HepG2 (cell line): ENCODE measurements around the gene MSMO1. TPM values are rescaled to one million over a fixed set of nuclear protein-coding genes. Genes with fewer than 3 reads are reported as not detected.
A peak's percentile ranks its signal among the peaks of the same experiment; 100 is the strongest.

ENCODE experiments used
- ARNT ChIP-seq: fragments of 450-650 bp; IDR thresholded peaks from 2 replicates; pipeline ENCODE4 v1.6.1; 2017
- CREB1 ChIP-seq, 2 experiments: fragments of 450-650 bp in 1 of 2; IDR thresholded peaks; 2 replicates each; pipeline ENCODE4 v1.6.1; 2016 to 2017; ENCODE audit warnings: control low read depth in 1 of 2, mild to moderate bottlenecking in 1 of 2, missing compliant biosample characterization in 1 of 2, missing genetic modification characterization in 1 of 2
- ESRRA ChIP-seq: sonication (generic); formaldehyde crosslinking; IDR thresholded peaks from 2 replicates; pipeline ENCODE4 v1.5.1; 2020; ENCODE audit warnings: mild to moderate bottlenecking, low read depth, missing genetic modification reagents
- ETV5 ChIP-seq: IDR thresholded peaks from 2 replicates; pipeline ENCODE4 v1.6.1; 2018; ENCODE audit warnings: missing biosample characterization, missing genetic modification reagents, inconsistent platforms, borderline replicate concordance
- FOSL2 ChIP-seq: sonication (generic); formaldehyde crosslinking; IDR thresholded peaks from 2 replicates; pipeline ENCODE4 v1.4.0; 2020; ENCODE audit warnings: missing genetic modification reagents
- GFI1 ChIP-seq: sonication (generic); formaldehyde crosslinking; IDR thresholded peaks from 2 replicates; pipeline ENCODE4 v1.5.0; 2020; ENCODE audit warnings: missing genetic modification reagents, mild to moderate bottlenecking, borderline replicate concordance
- JDP2 ChIP-seq: sonication (generic); formaldehyde crosslinking; IDR thresholded peaks from 2 replicates; pipeline ENCODE4 v1.8.1; 2022; ENCODE audit warnings: missing genetic modification reagents, borderline replicate concordance
- NCOA1 ChIP-seq: sonication (generic); formaldehyde crosslinking; IDR thresholded peaks from 2 replicates; pipeline ENCODE4 v1.9.0; 2021; ENCODE audit warnings: missing genetic modification reagents
- NFIB ChIP-seq: sonication (generic); formaldehyde crosslinking; IDR thresholded peaks from 2 replicates; pipeline ENCODE4 v1.9.0; 2021; ENCODE audit warnings: missing genetic modification reagents, mild to moderate bottlenecking, borderline replicate concordance
- ONECUT2 ChIP-seq: sonication (generic); formaldehyde crosslinking; IDR thresholded peaks from 2 replicates; pipeline ENCODE4 v1.4.0; 2020; ENCODE audit warnings: missing genetic modification reagents
- RORA ChIP-seq: sonication (generic); formaldehyde crosslinking; IDR thresholded peaks from 2 replicates; pipeline ENCODE4 v1.5.0; 2020; ENCODE audit warnings: mild to moderate bottlenecking, missing genetic modification reagents, moderate library complexity
- SKI ChIP-seq: fragments of 450-650 bp; IDR thresholded peaks from one replicate; pipeline ENCODE4 v1.6.1; 2018; ENCODE audit warnings: mild to moderate bottlenecking; ENCODE audit not compliant: partially characterized antibody
- SMARCE1 ChIP-seq: fragments of 450-650 bp; IDR thresholded peaks from 2 replicates; pipeline ENCODE4 v1.6.1; 2017; ENCODE audit warnings: borderline replicate concordance
- TEAD3 ChIP-seq: optimal IDR thresholded peaks from 2 replicates; pipeline ENCODE3; 2016; ENCODE audit warnings: borderline replicate concordance
- TMF1 ChIP-seq: sonication (generic); formaldehyde crosslinking; IDR thresholded peaks from 2 replicates; pipeline ENCODE4 v1.8.1; 2022; ENCODE audit warnings: low read depth, missing genetic modification reagents
- ZBTB21 ChIP-seq: sonication (generic); formaldehyde crosslinking; IDR thresholded peaks from 2 replicates; pipeline ENCODE4 v1.4.0; 2020; ENCODE audit warnings: missing genetic modification reagents
- ZNF124 ChIP-seq: sonication (generic); formaldehyde crosslinking; IDR thresholded peaks from 2 replicates; pipeline ENCODE4 v1.4.0; 2020; ENCODE audit warnings: missing genetic modification reagents
- ZNF234 ChIP-seq: sonication (generic); formaldehyde crosslinking; conservative IDR thresholded peaks from 2 replicates; pipeline ENCODE4 v1.5.1; 2020; ENCODE audit warnings: mild to moderate bottlenecking, missing genetic modification reagents
- ZNF263 ChIP-seq: sonication (generic); formaldehyde crosslinking; IDR thresholded peaks from 2 replicates; pipeline ENCODE4 v1.4.0; 2020; ENCODE audit warnings: missing genetic modification reagents
- ZNF264 ChIP-seq: sonication (generic); formaldehyde crosslinking; IDR thresholded peaks from 2 replicates; pipeline ENCODE4 v1.4.0; 2020; ENCODE audit warnings: missing genetic modification reagents
- ZNF33B ChIP-seq: sonication (generic); formaldehyde crosslinking; IDR thresholded peaks from 2 replicates; pipeline ENCODE4 v1.5.1; 2020; ENCODE audit warnings: mild to moderate bottlenecking, missing genetic modification reagents
- ZNF367 ChIP-seq: sonication (generic); formaldehyde crosslinking; IDR thresholded peaks from 2 replicates; pipeline ENCODE4 v1.4.0; 2020; ENCODE audit warnings: missing genetic modification reagents, borderline replicate concordance
- ZNF382 ChIP-seq: sonication (generic); formaldehyde crosslinking; IDR thresholded peaks from 2 replicates; pipeline ENCODE4 v1.5.0; 2020; ENCODE audit warnings: missing genetic modification reagents, mild to moderate bottlenecking, borderline replicate concordance
- ZNF460 ChIP-seq: sonication (generic); formaldehyde crosslinking; IDR thresholded peaks from 2 replicates; pipeline ENCODE4 v1.5.1; 2020; ENCODE audit warnings: missing genetic modification reagents, mild to moderate bottlenecking, borderline replicate concordance
- ZNF496 ChIP-seq: sonication (generic); formaldehyde crosslinking; IDR thresholded peaks from 2 replicates; pipeline ENCODE4 v1.8.1; 2023; ENCODE audit warnings: mild to moderate bottlenecking, moderate library complexity, missing genetic modification reagents; ENCODE audit not compliant: insufficient replicate concordance
- ZNF558 ChIP-seq: sonication (generic); formaldehyde crosslinking; IDR thresholded peaks from 2 replicates; pipeline ENCODE4 v1.9.0; 2022; ENCODE audit warnings: mild to moderate bottlenecking, missing genetic modification reagents, borderline replicate concordance
- ZNF891 ChIP-seq: sonication (generic); formaldehyde crosslinking; IDR thresholded peaks from 2 replicates; pipeline ENCODE4 v1.5.0; 2020; ENCODE audit warnings: mild to moderate bottlenecking, missing genetic modification reagents
- polyA plus RNA-seq, 8 experiments: library from polyadenylated mRNA; depleted of rRNA in 3 of 8; stranded (reverse) in 7 of 8; unstranded in 1 of 8; fragments of >200 nt; fragmentation: Illumina TruSeq in 4 of 8; extraction: Trizol in 4 of 8; gene quantifications; 2 replicates each; pipeline versions ENCODE4 v1.2.1 to v1.2.3, GENCODE V29; 2011 to 2016; ENCODE audit warnings: low read depth in 4 of 8, missing spikeins in 1 of 8, mixed read lengths in 1 of 8; ENCODE audit not compliant: insufficient read depth in 1 of 8
- total RNA-seq, 5 experiments: library from RNA; depleted of rRNA; stranded (reverse); fragments of >200 nt; fragmentation: Illumina TruSeq; extraction: Trizol; gene quantifications; 2 replicates each; pipeline ENCODE4 v1.2.3, GENCODE V29; 2016; ENCODE audit warnings: low read depth in 1 of 5
- TF ChIP-seq, protein P1 (sequence below): sonication (generic); formaldehyde crosslinking; IDR thresholded peaks from 2 replicates; pipeline ENCODE4 v1.5.1; 2020; ENCODE audit warnings: missing genetic modification reagents, mild to moderate bottlenecking, borderline replicate concordance
- TF ChIP-seq, protein P2 (sequence below): sonication (generic); formaldehyde crosslinking; IDR thresholded peaks from 2 replicates; pipeline ENCODE4 v1.4.0; 2020; ENCODE audit warnings: missing genetic modification reagents
- TF ChIP-seq, protein P3 (sequence below): sonication (generic); formaldehyde crosslinking; IDR thresholded peaks from 2 replicates; pipeline ENCODE4 v1.5.0; 2020; ENCODE audit warnings: missing genetic modification reagents

The MSMO1 gene
- total and polyA plus RNA-seq, 2 of the 13 experiments (the other 11 are each of a cell fraction or from before 2014, with no cell fraction given), result 98.1 to 216 TPM

DNA sequence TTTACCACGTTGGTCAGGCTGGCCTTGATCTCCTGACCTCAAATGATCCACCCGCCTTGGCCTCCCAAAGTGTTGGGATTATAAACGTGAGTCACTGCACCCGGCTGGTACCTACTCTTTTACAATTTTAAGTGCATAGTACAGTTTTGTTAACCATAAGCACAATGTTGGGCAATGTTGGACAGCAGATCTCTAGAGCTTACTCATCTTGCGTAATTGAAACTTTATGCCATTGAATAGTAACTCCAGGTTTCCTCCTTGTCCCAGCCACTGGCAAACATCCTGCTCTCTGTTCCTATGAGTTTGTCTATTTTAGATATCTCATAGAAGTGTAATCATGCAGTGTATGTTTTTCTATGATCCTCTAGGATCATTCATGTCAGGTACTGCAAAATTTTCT lies 42.1 kb downstream of the MSMO1 start (continued):
- TF ChIP-seq JDP2 (CRISPR knock-in tag) (no peak; the same call in 1 of the 2 replicates), ZNF264 (CRISPR knock-in tag) (peak; percentile 62; the same call in 1 of the 2 replicates), TEAD3 (CRISPR knock-in tag) (peak; percentile 74), CREB1 (IDR thresholded peaks at IDR 0.05) (peak; percentile 26; the same call in 1 of the 2 replicates), CREB1 (CRISPR knock-in tag; IDR thresholded peaks at IDR 0.05) (peak; percentile 69), ZNF891 (CRISPR knock-in tag) (no peak), ZNF263 (no peak), ZNF558 (no peak), ZNF33B (CRISPR knock-in tag) (no peak), SMARCE1 (no peak), ARNT (no peak), ZNF496 (CRISPR knock-in tag) (no peak), ZNF382 (CRISPR knock-in tag) (no peak), SKI (peak; percentile 60), TMF1 (no peak), NFIB (CRISPR knock-in tag) (no peak), RORA (CRISPR knock-in tag) (no peak), ESRRA (CRISPR knock-in tag) (peak; percentile 66; the same call in 1 of the 2 replicates), NCOA1 (CRISPR knock-in tag) (no peak; the same call in 1 of the 2 replicates), ZNF367 (CRISPR knock-in tag) (no peak), ZBTB21 (CRISPR knock-in tag) (no peak), ZNF124 (peak; percentile 64; the same call in 1 of the 2 replicates), GFI1 (peak; percentile 78; the same call in 1 of the 2 replicates), ONECUT2 (no peak), ZNF460 (CRISPR knock-in tag) (peak; percentile 88), FOSL2 (CRISPR knock-in tag) (peak; percentile 96), ETV5 (peak; percentile 82; the same call in 1 of the 2 replicates), ZNF234 (CRISPR knock-in tag) (no peak)
- TF ChIP-seq, protein P1, sequence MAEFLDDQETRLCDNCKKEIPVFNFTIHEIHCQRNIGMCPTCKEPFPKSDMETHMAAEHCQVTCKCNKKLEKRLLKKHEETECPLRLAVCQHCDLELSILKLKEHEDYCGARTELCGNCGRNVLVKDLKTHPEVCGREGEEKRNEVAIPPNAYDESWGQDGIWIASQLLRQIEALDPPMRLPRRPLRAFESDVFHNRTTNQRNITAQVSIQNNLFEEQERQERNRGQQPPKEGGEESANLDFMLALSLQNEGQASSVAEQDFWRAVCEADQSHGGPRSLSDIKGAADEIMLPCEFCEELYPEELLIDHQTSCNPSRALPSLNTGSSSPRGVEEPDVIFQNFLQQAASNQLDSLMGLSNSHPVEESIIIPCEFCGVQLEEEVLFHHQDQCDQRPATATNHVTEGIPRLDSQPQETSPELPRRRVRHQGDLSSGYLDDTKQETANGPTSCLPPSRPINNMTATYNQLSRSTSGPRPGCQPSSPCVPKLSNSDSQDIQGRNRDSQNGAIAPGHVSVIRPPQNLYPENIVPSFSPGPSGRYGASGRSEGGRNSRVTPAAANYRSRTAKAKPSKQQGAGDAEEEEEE (CRISPR knock-in tag), result no peak
- TF ChIP-seq, protein P2, sequence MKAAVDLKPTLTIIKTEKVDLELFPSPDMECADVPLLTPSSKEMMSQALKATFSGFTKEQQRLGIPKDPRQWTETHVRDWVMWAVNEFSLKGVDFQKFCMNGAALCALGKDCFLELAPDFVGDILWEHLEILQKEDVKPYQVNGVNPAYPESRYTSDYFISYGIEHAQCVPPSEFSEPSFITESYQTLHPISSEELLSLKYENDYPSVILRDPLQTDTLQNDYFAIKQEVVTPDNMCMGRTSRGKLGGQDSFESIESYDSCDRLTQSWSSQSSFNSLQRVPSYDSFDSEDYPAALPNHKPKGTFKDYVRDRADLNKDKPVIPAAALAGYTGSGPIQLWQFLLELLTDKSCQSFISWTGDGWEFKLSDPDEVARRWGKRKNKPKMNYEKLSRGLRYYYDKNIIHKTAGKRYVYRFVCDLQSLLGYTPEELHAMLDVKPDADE, result no peak
- TF ChIP-seq, protein P3, sequence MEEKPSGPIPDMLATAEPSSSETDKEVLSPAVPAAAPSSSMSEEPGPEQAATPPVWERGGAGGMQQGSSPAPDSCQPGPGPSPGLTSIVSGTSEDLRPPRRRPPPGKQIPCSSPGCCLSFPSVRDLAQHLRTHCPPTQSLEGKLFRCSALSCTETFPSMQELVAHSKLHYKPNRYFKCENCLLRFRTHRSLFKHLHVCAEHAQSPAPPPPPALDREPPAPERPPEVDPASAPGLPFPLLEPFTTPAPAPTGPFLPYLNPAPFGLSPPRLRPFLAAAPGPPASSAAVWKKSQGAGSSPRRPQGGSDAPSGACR (CRISPR knock-in tag), result 0 out of 2 replicates have a peak, but pooled peaks have one; percentile 36
